GM19240 (cell line): ENCODE data around the gene PLCL1.
"Not testable (repeated sequence)": the region's sequence is repeated elsewhere in the genome, so short reads cannot be mapped to it uniquely, and the experiment has no call there.

Experiments
- DNase-seq: peaks from one replicate; pipeline ENCODE4 v3.0.0; 2011; ENCODE audit warnings: low spot score; ENCODE audit not compliant: insufficient read length

PLCL1 gene

GRCh38 chr2:197809064-197809463 lies 4.7 kb downstream of the PLCL1 start:
- DNase-seq = no peak

GRCh38 chr2:197810016-197810415 lies 5.6 kb downstream of the PLCL1 start:
- DNase-seq = no peak

- DNase-seq = no peak
These were observed 6.1 kb downstream of the PLCL1 start for GRCh38 chr2:197810491-197810890.

- no peak for DNase-seq
These were observed 8.8 kb downstream of the PLCL1 start for GRCh38 chr2:197813093-197813787.

DNA sequence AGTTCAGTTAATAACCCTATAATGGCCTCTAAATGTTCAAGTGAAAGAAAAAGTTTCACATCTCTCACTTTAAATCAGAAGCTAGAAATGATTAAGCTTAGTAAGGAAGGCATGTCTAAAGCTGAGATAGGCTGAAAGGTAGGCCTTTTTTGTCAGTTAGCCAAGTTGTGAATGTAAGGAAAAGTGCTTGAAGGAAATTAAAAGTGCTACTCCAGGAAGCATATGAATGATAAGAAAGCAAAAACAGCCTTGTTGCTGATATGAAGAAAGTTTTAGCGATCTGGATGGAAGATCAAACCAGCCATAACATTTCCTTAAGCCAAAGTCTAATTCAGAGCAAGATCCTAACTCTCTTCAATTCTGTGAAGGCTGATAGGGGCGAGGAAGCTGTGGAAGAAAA lies 10.1 kb downstream of the PLCL1 start:
- DNase-seq = no peak

GRCh38 chr2:197821550-197822289 lies 17.3 kb downstream of the PLCL1 start:
- DNase-seq = no peak

GRCh38 chr2:197822333-197822732 lies 17.9 kb downstream of the PLCL1 start:
- DNase-seq = no peak

GRCh38 chr2:197827618-197828017 lies 23.2 kb downstream of the PLCL1 start:
- DNase-seq = no peak

GRCh38 chr2:197828464-197829135 lies 24.2 kb downstream of the PLCL1 start:
- DNase-seq = no peak

- not testable (repeated sequence) for DNase-seq
These were observed 30.4 kb downstream of the PLCL1 start for GRCh38 chr2:197834771-197835170.

GRCh38 chr2:197835293-197835692 lies 30.9 kb downstream of the PLCL1 start:
- no peak for DNase-seq

- DNase-seq = peak; percentile 26
These were observed 33.6 kb downstream of the PLCL1 start for GRCh38 chr2:197838036-197838435.

DNA sequence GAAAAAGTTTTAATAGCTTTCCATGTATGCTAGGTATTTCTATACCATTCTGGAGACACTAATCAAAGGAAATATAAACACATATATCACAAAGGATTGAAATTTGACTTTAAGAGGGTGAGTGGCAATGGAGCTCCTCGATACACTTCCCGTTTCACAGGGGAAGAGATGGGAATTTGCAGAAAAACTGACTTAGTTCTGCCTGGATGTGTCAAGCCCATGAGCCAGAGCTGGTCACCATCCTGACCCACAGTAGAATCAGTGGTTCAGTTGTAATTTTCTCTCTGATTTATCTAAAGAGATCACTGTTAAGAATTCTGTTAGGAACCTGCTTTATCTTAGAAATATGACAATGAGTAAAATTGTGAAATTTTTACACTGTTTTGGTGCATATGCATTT lies 34.2 kb downstream of the PLCL1 start:
- no peak for DNase-seq

DNA sequence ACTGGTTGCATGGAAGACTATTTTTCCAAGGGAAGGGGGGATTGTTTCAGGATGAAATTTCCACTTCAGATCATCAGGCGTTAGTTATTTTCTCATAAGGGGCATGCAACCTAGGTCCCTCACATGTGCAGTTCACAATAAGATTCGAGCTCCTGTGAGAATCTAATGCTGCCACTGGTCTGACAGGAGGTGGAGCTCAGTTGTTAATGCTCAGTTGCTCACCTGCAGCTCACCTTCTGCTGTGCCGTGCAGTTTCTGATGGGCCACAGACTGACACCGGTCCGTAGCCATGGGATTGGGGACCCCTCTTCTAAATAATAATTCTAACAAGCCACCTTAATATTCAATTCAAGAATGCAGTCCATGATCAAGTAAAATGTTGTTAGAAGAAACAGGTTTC lies 34.9 kb downstream of the PLCL1 start:
- no peak for DNase-seq

DNA sequence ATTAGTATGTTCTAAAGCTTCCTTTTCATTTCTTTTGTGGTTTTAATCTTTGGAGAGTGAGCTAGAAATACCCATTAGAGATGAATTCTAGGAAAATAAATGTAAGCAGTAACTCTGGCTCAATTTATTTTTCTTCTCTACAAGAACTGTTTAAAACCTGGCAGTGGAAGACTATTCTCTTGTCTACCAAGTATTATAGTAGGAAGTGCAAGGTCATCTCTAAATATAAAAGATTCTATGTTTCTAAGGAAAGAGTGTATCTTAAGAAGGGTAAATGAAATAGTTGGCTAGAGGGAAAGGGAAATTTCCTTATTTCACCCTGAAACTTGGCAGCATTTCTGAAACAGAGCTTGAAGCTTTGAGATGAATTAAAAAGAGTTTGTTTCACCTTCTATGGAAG lies 35.5 kb downstream of the PLCL1 start:
- DNase-seq = no peak

DNA sequence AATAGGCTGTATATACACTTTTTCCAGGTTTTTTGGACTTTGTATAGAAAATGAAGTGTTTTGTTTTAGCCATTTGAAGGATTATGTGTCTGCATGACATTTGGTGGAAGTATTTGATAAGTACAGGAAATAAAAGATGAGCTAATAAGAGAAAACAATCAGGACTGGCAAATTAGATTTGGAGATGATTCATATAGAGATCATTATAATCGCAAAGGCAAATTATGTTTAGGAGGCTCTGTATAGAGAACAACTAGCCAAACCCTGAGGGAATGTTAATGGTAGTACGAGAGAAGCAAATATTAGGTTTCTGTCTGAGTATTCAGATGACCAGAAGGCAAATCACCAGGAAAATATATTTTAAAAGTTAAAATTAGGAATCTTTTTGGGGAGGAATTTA lies 41.7 kb downstream of the PLCL1 start:
- DNase-seq = no peak

DNA sequence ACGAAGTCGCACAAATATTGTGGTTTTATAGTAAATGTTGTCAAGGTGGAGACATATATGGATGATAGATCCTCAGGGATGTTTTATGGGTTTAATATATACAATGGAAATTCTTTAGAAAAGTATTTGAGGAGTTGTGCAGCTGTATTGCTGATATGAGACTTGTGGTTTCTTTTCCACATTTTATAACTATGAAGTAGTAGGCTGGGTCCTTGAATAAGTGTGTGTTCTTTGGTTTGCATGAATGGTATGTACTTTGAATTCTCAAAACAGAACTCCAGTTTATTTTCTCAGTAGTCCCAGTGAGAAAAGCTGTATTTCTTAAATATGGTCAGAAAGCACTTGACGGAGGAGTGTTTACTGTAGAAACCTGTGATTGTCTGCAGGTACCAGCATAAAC lies 42.4 kb downstream of the PLCL1 start:
- DNase-seq = no peak

DNA sequence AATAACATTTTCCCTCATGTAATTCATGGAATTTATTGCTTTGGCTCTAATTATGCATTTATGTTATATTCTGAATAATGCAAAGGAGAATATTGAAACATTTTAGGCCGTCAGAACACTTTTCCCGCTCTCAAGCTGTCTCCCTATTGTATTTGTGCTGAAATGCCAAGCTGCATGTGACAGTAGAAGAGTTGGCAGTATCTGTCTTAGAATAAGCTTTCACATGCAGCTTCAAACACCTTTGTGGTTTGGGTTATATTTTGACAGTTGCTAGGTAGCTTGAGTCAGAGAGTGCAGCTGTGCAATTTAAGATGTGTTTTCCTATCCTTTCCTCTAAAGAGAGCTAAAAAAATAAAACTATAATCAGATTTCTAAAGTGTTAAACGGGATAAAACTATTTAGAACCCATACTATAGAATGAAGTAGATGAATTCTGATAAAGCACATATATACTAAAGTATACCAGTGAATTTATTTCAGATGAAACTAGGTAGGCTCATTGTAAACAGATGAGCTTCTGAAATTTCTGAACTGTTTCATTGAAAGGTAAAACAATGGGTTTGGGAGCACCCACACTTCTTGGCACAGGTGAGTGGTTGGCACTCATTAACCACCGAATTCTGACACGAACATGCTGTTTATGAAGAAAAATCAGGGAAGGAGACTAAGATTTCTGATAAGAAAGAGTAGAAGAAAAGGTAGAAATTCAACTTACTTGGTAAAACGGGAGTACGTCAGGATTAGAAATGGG lies 43.4 kb downstream of the PLCL1 start:
- no peak for DNase-seq

DNA sequence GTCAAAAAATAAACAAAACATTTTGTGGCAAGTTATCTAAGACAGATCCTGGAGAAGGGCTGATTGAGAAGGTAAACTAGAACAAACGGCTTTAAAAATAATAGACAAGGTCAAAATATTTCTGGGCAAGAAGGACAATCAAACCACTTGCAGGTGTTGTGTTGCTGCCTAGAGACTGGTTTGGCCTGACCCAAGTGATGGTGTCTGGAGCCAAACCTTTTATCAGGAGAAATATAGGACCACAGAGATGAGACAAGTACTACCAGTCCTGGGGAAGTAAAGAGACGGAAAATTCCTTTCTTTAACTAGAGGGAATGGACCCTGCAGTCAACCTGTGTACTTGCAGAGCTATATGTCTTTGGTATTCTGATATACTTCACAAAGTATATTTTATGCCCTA lies 44.2 kb downstream of the PLCL1 start:
- no peak for DNase-seq

- no peak for DNase-seq
These were observed 46.6 kb downstream of the PLCL1 start for GRCh38 chr2:197850882-197851450.

DNA sequence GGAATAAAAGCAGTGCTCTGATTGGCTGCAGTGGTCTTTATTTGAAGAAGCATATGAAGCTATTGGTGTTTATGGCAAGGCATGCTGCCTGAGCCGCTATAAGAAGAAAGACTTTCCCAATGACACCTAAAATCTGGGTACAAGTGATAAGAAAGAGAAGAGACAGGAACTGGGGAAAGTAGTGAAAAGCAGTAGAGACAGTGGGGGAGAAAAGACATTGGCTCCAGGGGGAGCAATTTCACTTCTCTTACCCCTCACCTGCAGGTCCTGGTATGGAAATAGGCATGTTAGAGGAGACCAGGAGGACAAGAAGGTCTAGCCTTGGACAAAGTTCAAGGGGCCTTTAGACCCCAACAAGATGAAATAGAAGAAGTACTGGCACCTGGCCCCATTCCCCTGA lies 47.1 kb downstream of the PLCL1 start:
- DNase-seq = no peak
